ENCODE data around the gene GSG1L.

The GSG1L gene

GRCh38 chr16:28014851-28015250 lies 48.7 kb downstream of the GSG1L start:
- DNase-seq (ENCODE audit: low read depth), result no peak

- no peak for DNase-seq (ENCODE audit: low read depth)
These were observed 49.6 kb downstream of the GSG1L start for GRCh38 chr16:28013878-28014277.

- no peak for DNase-seq (ENCODE audit: low read depth)
These were observed 50.1 kb downstream of the GSG1L start for GRCh38 chr16:28013392-28013791.

GRCh38 chr16:28011971-28012445 lies 51.5 kb downstream of the GSG1L start:
- no peak for DNase-seq (ENCODE audit: low read depth)

- no peak for DNase-seq (ENCODE audit: low read depth)
These were observed 52.3 kb downstream of the GSG1L start for GRCh38 chr16:28011223-28011622.

- DNase-seq (ENCODE audit: low read depth), result no peak
These were observed 52.8 kb downstream of the GSG1L start for GRCh38 chr16:28010671-28011070.

GRCh38 chr16:28009586-28010373 lies 53.7 kb downstream of the GSG1L start:
- no peak for DNase-seq (ENCODE audit: low read depth)

- no peak for DNase-seq (ENCODE audit: low read depth)
These were observed 59.6 kb downstream of the GSG1L start for GRCh38 chr16:28003923-28004322.

- DNase-seq (ENCODE audit: low read depth), result no peak
These were observed 60.3 kb downstream of the GSG1L start for GRCh38 chr16:28003021-28003865.

GRCh38 chr16:28001642-28002041 lies 61.9 kb downstream of the GSG1L start:
- DNase-seq (ENCODE audit: low read depth), result no peak

- DNase-seq (ENCODE audit: low read depth), result no peak
These were observed 62.3 kb downstream of the GSG1L start for GRCh38 chr16:28001184-28001583.

GRCh38 chr16:28000314-28001169 lies 63.0 kb downstream of the GSG1L start:
- DNase-seq (ENCODE audit: low read depth), result no peak

- DNase-seq (ENCODE audit: low read depth), result no peak
These were observed 63.8 kb downstream of the GSG1L start for GRCh38 chr16:27999687-28000086.

GRCh38 chr16:27995378-27995777 lies 68.1 kb downstream of the GSG1L start:
- DNase-seq (ENCODE audit: low read depth), result no peak

- no peak for DNase-seq (ENCODE audit: low read depth)
These were observed 68.8 kb downstream of the GSG1L start for GRCh38 chr16:27994686-27995085.

GRCh38 chr16:27993587-27993986 lies 69.9 kb downstream of the GSG1L start:
- no peak for DNase-seq (ENCODE audit: low read depth)

GRCh38 chr16:27991876-27992275 lies 71.6 kb downstream of the GSG1L start:
- no peak for DNase-seq (ENCODE audit: low read depth)

GRCh38 chr16:27985981-27986380 lies 77.5 kb downstream of the GSG1L start:
- DNase-seq (ENCODE audit: low read depth), result no peak

GRCh38 chr16:27984121-27984520 lies 79.4 kb downstream of the GSG1L start:
- no peak for DNase-seq (ENCODE audit: low read depth)

- no peak for DNase-seq (ENCODE audit: low read depth)
These were observed 80.3 kb downstream of the GSG1L start for GRCh38 chr16:27983244-27983643.

GRCh38 chr16:27982184-27982583 lies 81.3 kb downstream of the GSG1L start:
- DNase-seq (ENCODE audit: low read depth), result no peak

Measured in stimulated activated CD8-positive, alpha-beta memory T cell treated with anti-CD3 and anti-CD28 coated beads, Interleukin-7, amount 100 ng/mL, for 24 hours (primary cell).